Fibroblast of villous mesenchyme (primary cell): ENCODE results near the gene ABHD12B. TPM values are rescaled to one million over a fixed set of nuclear protein-coding genes. Genes with fewer than 3 reads are reported as not detected.
A peak's percentile ranks its signal among the peaks of the same experiment; 100 is the strongest.

Experiments
- DNase-seq: peaks from one replicate; pipeline ENCODE4 v3.0.0-alpha.2; 2010; ENCODE audit warnings: low read depth
- H3K4me3 ChIP-seq: 2 replicates; pipeline ENCODE4 v1.5.1; 2011; ENCODE audit warnings: low read depth, mild to moderate bottlenecking, low read length
- CTCF ChIP-seq: IDR thresholded peaks from 2 replicates; pipeline ENCODE4 v1.5.1; 2012; ENCODE audit warnings: low read depth, mild to moderate bottlenecking, low read length; ENCODE audit not compliant: insufficient read depth
- total RNA-seq: library from RNA; depleted of rRNA; stranded (reverse); fragments of >200 nt; gene quantifications from 2 replicates; pipeline ENCODE4 v1.2.3, GENCODE V29; 2012

Gene ABHD12B
- total RNA-seq, 1 donor, result not detected

GRCh38 chr14:50828721-50829488, 42.9 kb upstream of the ABHD12B start:
- no peak for DNase-seq
- no peak for TF ChIP-seq CTCF
- peak overlapping the region; percentile 77 for H3K4me3 ChIP-seq

DNA sequence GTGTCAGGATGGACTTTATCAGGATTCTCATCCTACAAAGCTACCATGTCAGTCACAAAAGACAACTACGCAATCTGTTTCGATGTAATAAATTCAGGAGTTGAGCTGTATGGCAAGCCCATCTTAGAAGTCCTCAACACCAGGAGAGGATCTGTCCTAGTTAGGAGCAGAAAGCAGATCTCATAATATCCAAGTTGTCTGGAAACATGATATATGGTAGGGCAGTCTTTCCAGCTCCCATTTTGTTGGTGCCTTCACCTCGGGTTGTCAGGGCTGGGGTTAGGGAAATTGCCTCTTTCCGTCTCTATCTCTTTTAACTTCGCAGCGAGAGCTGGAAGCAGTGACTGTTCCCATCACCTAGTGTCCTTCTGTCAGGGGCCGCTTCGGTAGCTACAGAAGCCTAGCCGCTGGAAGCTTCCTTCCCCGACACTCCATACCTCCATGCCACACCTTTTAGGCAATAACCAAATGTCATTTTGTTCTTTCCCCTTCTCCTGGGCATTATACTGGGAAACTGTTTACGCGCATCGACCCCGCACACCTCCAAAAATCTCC, 42.3 kb upstream of the ABHD12B start:
- TF ChIP-seq CTCF, result no peak
- peak overlapping the region; percentile 77 for H3K4me3 ChIP-seq
- no peak for DNase-seq

DNA sequence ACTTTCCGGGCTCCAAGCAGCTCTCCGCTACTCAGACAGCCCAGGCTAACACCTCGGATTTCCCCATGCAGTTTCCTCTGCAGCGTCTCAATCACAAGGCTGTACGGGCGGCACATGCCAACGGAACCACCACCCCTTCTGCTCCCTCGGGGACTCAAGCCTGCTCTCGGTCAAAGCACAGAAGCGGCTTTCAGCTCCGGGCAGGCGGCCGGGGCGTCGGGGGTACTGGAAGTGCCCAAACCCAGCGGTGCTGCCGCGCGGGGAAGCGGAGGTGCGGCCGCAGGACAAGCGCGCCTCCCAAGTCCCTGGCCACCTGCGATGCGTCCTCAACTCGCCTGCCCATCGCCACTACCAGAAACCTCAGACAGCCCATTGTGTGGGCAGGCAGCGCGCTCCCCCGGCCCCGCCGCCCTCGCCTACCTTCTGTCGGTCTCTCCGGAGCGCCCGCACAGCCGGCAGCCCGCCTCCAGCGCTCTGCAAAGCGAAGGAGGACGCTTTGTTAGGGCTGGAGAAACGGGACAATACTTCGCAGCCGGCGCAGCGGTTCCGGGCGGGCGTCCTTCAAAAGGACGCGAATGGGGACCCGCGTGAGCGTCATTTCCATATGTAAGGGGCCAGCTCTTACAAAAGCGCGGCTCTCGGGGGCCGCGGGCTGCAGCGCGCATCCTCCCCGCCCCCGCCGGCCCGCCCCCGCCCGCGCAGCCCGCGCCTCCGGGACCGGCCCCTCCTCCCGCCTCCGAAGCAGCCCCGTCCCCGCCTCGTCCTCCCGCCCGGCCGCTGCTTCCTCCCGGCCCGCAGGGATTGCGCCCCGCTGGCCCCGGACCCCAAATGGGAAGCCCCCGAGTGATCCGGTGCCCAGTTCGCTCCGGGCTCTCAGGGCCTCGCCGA, 41.6 kb upstream of the ABHD12B start:
- TF ChIP-seq CTCF, result no peak
- peak overlapping the region; percentile 77 for H3K4me3 ChIP-seq
- DNase-seq, result peak; percentile 47

DNA sequence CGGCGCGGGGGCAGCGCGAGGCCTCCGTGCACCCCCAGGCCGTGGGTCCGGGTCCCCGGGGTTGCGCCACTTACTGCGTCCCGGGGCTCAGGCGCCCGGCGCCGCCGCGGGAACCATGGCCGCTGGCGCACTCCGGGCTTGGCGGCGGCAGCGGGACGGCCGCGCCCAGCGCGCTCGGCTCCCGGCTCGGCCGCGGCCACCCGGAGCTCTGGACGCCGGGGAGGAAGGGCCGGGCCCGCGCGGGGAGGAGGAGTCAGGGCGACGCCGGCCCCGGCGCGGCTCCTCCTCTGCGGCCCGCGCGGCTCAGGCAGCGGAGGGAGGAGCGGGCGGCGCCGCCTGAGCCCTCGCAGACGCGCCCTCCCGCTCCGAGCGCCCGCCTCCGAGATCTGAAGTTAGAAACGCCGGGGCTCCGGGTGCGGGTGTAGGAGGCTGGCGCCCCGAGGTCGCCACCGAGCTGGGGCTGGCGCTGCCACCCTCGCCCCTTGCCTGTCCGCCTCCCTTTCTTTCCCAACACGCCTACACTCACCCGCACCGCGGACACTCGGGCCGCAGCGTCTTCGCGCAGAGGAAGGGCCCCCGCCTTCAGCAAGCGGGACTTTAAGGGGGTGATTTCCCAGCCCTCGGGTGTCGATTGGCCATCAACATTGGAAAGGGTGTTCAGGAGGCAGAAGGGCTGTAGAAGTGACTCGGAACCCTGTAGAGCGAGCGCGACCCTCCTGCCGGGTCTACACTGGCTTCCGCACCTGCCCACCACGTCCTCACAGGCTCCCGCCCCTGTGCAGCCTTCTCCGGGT, 40.7 kb upstream of the ABHD12B start, which contains the start of gene NIN:
Gene NIN, minus strand, starts transcription at position 231 of the 794 bp plus-strand sequence. CDS start 9,106 bp downstream, outside the sequence.
- no peak for TF ChIP-seq CTCF
- peak; percentile 78 for DNase-seq
- peak within 1 kb of the TSS; percentile 77 for H3K4me3 ChIP-seq

GRCh38 chr14:50831726-50832168, 40.1 kb upstream of the ABHD12B start:
- no peak for DNase-seq
- peak overlapping the region; percentile 74 for H3K4me3 ChIP-seq
- no peak for TF ChIP-seq CTCF
